ENCODE measurements around the gene COLQ.

COLQ gene

GRCh38 chr3:15521573-15521965 lies at the start of gene COLQ:
Gene COLQ (minus strand): TSS chr3:15521706. CDS start chr3:15521625, 81 bp downstream.
- Histone ChIP-seq H3K27me3 (ENCODE audit: control insufficient read depth, insufficient read depth, low read length) (no peaks in the 10 kb centered on the region), H3K36me3 (ENCODE audit: control insufficient read depth, insufficient read depth, low read length) (no peaks in the 10 kb centered on the region), H3K4me3 (ENCODE audit: low read length) (no peak within 1 kb of the TSS), H3K9me3 (ENCODE audit: control insufficient read depth, low read length) (no peaks in the 10 kb centered on the region), H3K4me1 (ENCODE audit: control insufficient read depth, insufficient read depth, low read length) (no peaks in the 10 kb centered on the region), H3K9ac (ENCODE audit: low read length) (no peak within 1 kb of the TSS)

GRCh38 chr3:15563190-15563589 lies 41.7 kb upstream of the COLQ start:
- Histone ChIP-seq H3K9ac (ENCODE audit: low read length) (no peak overlapping the region), H3K9me3 (ENCODE audit: control insufficient read depth, low read length) (no peaks in the 10 kb centered on the region), H3K4me1 (ENCODE audit: control insufficient read depth, insufficient read depth, low read length) (no peaks in the 10 kb centered on the region), H3K4me3 (ENCODE audit: low read length) (no peak overlapping the region), H3K36me3 (ENCODE audit: control insufficient read depth, insufficient read depth, low read length) (no peaks in the 10 kb centered on the region), H3K27me3 (ENCODE audit: control insufficient read depth, insufficient read depth, low read length) (no peaks in the 10 kb centered on the region)

GRCh38 chr3:15562560-15562959 lies 41.1 kb upstream of the COLQ start:
- Histone ChIP-seq H3K9me3 (ENCODE audit: control insufficient read depth, low read length) (no peaks in the 10 kb centered on the region), H3K36me3 (ENCODE audit: control insufficient read depth, insufficient read depth, low read length) (no peaks in the 10 kb centered on the region), H3K27me3 (ENCODE audit: control insufficient read depth, insufficient read depth, low read length) (no peaks in the 10 kb centered on the region), H3K9ac (ENCODE audit: low read length) (no peak overlapping the region), H3K4me3 (ENCODE audit: low read length) (no peak overlapping the region), H3K4me1 (ENCODE audit: control insufficient read depth, insufficient read depth, low read length) (no peaks in the 10 kb centered on the region)

DNA sequence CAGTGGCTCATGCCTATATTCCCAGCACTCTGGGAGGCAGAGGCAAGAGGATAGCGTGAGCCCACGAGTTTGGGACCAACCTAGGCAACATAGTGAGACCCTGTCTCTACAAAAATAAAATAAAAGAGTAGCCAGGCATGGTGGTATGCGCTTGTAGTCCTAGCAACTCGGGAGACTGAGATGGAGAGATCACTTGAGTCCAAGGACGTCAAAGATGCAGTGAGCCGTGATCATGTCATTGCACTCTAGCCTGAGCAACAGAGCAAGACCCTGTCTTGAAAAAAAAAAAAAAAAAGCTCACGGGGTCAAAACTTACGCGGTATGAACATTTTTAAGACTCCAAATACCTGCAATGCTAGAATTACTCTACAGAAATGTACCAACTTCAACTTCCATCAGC lies 37.1 kb upstream of the COLQ start:
- no peaks in the 10 kb centered on the region for H3K36me3 ChIP-seq (ENCODE audit: control insufficient read depth, insufficient read depth, low read length)
- no peaks in the 10 kb centered on the region for H3K4me1 ChIP-seq (ENCODE audit: control insufficient read depth, insufficient read depth, low read length)
- no peak overlapping the region for H3K4me3 ChIP-seq (ENCODE audit: low read length)
- no peaks in the 10 kb centered on the region for H3K9me3 ChIP-seq (ENCODE audit: control insufficient read depth, low read length)
- H3K27me3 ChIP-seq (ENCODE audit: control insufficient read depth, insufficient read depth, low read length), result no peaks in the 10 kb centered on the region
- H3K9ac ChIP-seq (ENCODE audit: low read length), result no peak overlapping the region

- no peaks in the 10 kb centered on the region for H3K36me3 ChIP-seq (ENCODE audit: control insufficient read depth, insufficient read depth, low read length)
- no peaks in the 10 kb centered on the region for H3K27me3 ChIP-seq (ENCODE audit: control insufficient read depth, insufficient read depth, low read length)
- H3K9me3 ChIP-seq (ENCODE audit: control insufficient read depth, low read length), result no peaks in the 10 kb centered on the region
- no peak overlapping the region for H3K9ac ChIP-seq (ENCODE audit: low read length)
- H3K4me3 ChIP-seq (ENCODE audit: low read length), result no peak overlapping the region
- no peaks in the 10 kb centered on the region for H3K4me1 ChIP-seq (ENCODE audit: control insufficient read depth, insufficient read depth, low read length)
Observed at GRCh38 chr3:15557511-15557946, 36.0 kb upstream of the COLQ start.

DNA sequence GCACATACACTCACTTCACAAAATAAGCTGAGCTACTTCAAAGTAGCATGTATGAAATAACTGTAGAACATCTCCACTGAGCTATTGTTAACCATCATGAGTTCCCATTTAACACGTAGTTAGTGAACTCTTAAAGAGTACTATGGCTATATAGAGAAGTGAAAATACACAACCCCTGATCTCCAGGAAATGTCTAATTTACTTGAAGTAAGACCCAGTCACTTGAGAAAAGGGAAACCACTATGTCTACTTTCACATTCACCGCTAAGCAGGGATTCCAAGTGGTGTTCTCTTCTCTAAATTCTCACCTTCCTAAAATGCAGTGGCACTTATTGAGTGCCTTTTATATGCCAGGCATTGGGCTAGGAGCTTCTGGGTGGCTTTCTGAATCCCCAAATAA lies 35.0 kb upstream of the COLQ start:
- no peaks in the 10 kb centered on the region for H3K36me3 ChIP-seq (ENCODE audit: control insufficient read depth, insufficient read depth, low read length)
- H3K4me1 ChIP-seq (ENCODE audit: control insufficient read depth, insufficient read depth, low read length), result no peaks in the 10 kb centered on the region
- H3K4me3 ChIP-seq (ENCODE audit: low read length), result no peak overlapping the region
- H3K9ac ChIP-seq (ENCODE audit: low read length), result no peak overlapping the region
- H3K9me3 ChIP-seq (ENCODE audit: control insufficient read depth, low read length), result no peaks in the 10 kb centered on the region
- H3K27me3 ChIP-seq (ENCODE audit: control insufficient read depth, insufficient read depth, low read length), result no peaks in the 10 kb centered on the region

DNA sequence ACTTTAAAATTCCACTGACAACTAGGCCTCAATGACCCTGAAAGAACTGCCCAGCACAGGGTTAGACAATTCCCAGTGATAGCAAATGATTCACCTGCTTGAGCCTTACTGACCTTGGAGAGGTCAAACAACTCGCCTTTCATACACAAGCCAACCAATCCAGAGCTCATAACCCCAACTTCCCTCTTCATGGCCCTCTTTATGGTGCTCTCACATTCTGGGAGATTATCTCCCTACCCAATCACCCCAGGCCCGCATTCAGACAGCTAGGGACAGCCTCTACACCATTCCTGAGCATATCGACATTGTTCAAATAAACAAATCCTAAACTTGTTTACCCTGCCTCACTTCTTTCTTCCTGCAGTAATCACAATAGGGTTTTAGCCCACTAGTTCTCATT lies 32.2 kb upstream of the COLQ start:
- H3K9ac ChIP-seq (ENCODE audit: low read length), result no peak overlapping the region
- no peaks in the 10 kb centered on the region for H3K4me1 ChIP-seq (ENCODE audit: control insufficient read depth, insufficient read depth, low read length)
- H3K27me3 ChIP-seq (ENCODE audit: control insufficient read depth, insufficient read depth, low read length), result no peaks in the 10 kb centered on the region
- no peaks in the 10 kb centered on the region for H3K36me3 ChIP-seq (ENCODE audit: control insufficient read depth, insufficient read depth, low read length)
- no peaks in the 10 kb centered on the region for H3K9me3 ChIP-seq (ENCODE audit: control insufficient read depth, low read length)
- no peak overlapping the region for H3K4me3 ChIP-seq (ENCODE audit: low read length)

DNA sequence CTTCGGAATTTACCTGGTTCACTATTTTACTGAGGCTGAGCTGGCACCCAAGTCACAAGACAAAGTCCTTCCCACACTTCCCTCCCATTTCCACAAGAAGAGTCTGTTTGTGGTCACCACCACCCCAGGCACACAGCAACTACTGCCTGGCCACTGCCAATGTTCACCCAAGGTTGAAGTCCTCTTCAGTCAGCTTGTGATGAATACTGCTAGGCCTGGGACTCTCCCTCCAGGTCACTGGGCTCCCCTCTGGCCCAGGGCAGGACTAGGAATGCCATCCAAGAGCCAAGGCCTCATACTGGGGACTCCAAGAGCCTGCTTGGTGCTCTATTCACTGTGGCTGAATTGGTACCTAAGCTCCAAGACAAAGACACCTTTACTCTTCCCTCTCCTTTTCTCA lies 30.4 kb upstream of the COLQ start:
- H3K9ac ChIP-seq (ENCODE audit: low read length), result no peak overlapping the region

GRCh38 chr3:15549846-15550245 lies 28.3 kb upstream of the COLQ start:
- no peak overlapping the region for H3K4me3 ChIP-seq (ENCODE audit: low read length)
- no peaks in the 10 kb centered on the region for H3K27me3 ChIP-seq (ENCODE audit: control insufficient read depth, insufficient read depth, low read length)
- no peaks in the 10 kb centered on the region for H3K9me3 ChIP-seq (ENCODE audit: control insufficient read depth, low read length)
- no peak overlapping the region for H3K9ac ChIP-seq (ENCODE audit: low read length)
- H3K36me3 ChIP-seq (ENCODE audit: control insufficient read depth, insufficient read depth, low read length), result no peaks in the 10 kb centered on the region
- no peaks in the 10 kb centered on the region for H3K4me1 ChIP-seq (ENCODE audit: control insufficient read depth, insufficient read depth, low read length)

More for the DNA sequence above, 30.4 kb upstream of the COLQ start:
- Histone ChIP-seq H3K4me3 (ENCODE audit: low read length) (no peak overlapping the region), H3K27me3 (ENCODE audit: control insufficient read depth, insufficient read depth, low read length) (no peaks in the 10 kb centered on the region), H3K36me3 (ENCODE audit: control insufficient read depth, insufficient read depth, low read length) (no peaks in the 10 kb centered on the region), H3K4me1 (ENCODE audit: control insufficient read depth, insufficient read depth, low read length) (no peaks in the 10 kb centered on the region), H3K9me3 (ENCODE audit: control insufficient read depth, low read length) (no peaks in the 10 kb centered on the region)

DNA sequence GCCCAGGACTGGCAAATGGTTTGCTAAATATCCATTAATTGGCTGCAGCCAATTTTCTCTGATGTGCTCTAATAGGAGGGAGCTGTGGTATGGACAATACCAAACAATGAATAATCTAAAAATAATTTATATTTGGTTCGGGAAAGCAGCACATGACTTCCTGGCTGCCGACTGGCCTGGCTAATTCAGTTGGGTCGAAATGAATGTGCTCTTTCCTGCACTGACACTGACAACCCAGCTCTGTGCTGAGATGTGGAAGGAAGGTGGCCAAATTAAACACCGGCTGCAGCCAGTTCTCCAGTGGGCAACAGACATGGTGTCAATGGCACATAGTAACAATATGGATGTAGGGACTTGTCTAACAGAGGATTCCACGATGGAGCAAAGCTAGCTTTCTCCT lies 21.1 kb upstream of the COLQ start:
- no peak overlapping the region for H3K4me3 ChIP-seq (ENCODE audit: low read length)
- no peaks in the 10 kb centered on the region for H3K9me3 ChIP-seq (ENCODE audit: control insufficient read depth, low read length)
- H3K27me3 ChIP-seq (ENCODE audit: control insufficient read depth, insufficient read depth, low read length), result no peaks in the 10 kb centered on the region
- H3K4me1 ChIP-seq (ENCODE audit: control insufficient read depth, insufficient read depth, low read length), result no peaks in the 10 kb centered on the region
- no peaks in the 10 kb centered on the region for H3K36me3 ChIP-seq (ENCODE audit: control insufficient read depth, insufficient read depth, low read length)
- no peak overlapping the region for H3K9ac ChIP-seq (ENCODE audit: low read length)

GRCh38 chr3:15541371-15541770 lies 19.9 kb upstream of the COLQ start:
- Histone ChIP-seq H3K4me1 (ENCODE audit: control insufficient read depth, insufficient read depth, low read length) (no peaks in the 10 kb centered on the region), H3K36me3 (ENCODE audit: control insufficient read depth, insufficient read depth, low read length) (no peaks in the 10 kb centered on the region), H3K27me3 (ENCODE audit: control insufficient read depth, insufficient read depth, low read length) (no peaks in the 10 kb centered on the region), H3K9ac (ENCODE audit: low read length) (no peak overlapping the region), H3K4me3 (ENCODE audit: low read length) (no peak overlapping the region), H3K9me3 (ENCODE audit: control insufficient read depth, low read length) (no peaks in the 10 kb centered on the region)

DNA sequence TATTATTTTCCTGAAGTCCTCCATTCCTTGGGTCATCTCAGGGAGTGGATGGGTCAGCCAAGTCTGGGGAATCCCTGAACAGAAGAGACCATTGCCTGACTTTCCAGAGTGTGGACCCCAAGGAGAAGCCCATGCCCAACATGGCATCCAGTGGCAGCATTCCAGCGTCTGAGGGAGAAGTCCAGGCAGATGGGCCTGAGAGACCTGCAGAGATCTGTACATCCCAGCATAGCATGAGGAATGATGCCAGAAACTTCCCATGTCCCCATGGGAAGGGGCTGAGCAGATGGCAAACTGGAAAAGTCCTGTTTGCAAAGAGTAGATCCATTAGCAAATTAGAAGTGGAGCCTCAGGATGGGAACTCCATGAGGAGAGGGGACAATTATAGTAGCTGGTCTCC lies 17.6 kb upstream of the COLQ start:
- Histone ChIP-seq H3K9me3 (ENCODE audit: control insufficient read depth, low read length) (no peaks in the 10 kb centered on the region), H3K36me3 (ENCODE audit: control insufficient read depth, insufficient read depth, low read length) (no peaks in the 10 kb centered on the region), H3K9ac (ENCODE audit: low read length) (no peak overlapping the region), H3K4me3 (ENCODE audit: low read length) (no peak overlapping the region), H3K27me3 (ENCODE audit: control insufficient read depth, insufficient read depth, low read length) (no peaks in the 10 kb centered on the region), H3K4me1 (ENCODE audit: control insufficient read depth, insufficient read depth, low read length) (no peaks in the 10 kb centered on the region)

- H3K27me3 ChIP-seq (ENCODE audit: control insufficient read depth, insufficient read depth, low read length), result no peaks in the 10 kb centered on the region
- H3K4me1 ChIP-seq (ENCODE audit: control insufficient read depth, insufficient read depth, low read length), result no peaks in the 10 kb centered on the region
Observed at GRCh38 chr3:15538345-15538744, 16.8 kb upstream of the COLQ start.

More at GRCh38 chr3:15538345-15538744, 16.8 kb upstream of the COLQ start:
- H3K36me3 ChIP-seq (ENCODE audit: control insufficient read depth, insufficient read depth, low read length), result no peaks in the 10 kb centered on the region
- H3K9me3 ChIP-seq (ENCODE audit: control insufficient read depth, low read length), result no peaks in the 10 kb centered on the region
- no peak overlapping the region for H3K9ac ChIP-seq (ENCODE audit: low read length)
- H3K4me3 ChIP-seq (ENCODE audit: low read length), result no peak overlapping the region
